ENCODE results near the gene IGSF23. TPM values are rescaled to one million over a fixed set of nuclear protein-coding genes. Genes with fewer than 3 reads are reported as not detected.
"Not testable (repeated sequence)": the region's sequence is repeated elsewhere in the genome, so short reads cannot be mapped to it uniquely, and the experiment has no call there.

The IGSF23 gene
- total RNA-seq, 1 donor from 2014 or later = not detected

DNA sequence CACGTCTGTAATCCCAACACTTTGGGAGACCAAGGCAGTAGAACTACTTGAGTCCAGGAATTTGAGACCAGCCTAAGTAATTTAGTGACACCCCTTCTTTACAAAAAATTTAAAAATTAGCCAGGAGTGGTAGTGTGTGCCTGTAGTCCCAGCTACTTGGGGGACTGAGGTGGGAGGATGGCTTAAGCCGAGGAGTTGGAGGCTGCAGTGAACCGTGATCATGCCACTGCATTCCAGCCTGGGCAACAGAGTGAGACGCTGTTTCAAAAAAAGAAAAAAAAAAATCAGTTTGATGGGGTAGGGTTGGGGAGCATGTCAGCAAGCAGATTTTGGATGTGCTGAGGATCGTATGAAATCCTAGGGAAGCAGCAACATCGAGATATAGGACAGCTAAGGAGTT is 62.2 kb downstream of the IGSF23 start:
- intact Hi-C loops (cut with DNase I) = no loop called here
- DNase-seq (ENCODE audit: missing footprints) (no peak), ATAC-seq (no peak)

DNA sequence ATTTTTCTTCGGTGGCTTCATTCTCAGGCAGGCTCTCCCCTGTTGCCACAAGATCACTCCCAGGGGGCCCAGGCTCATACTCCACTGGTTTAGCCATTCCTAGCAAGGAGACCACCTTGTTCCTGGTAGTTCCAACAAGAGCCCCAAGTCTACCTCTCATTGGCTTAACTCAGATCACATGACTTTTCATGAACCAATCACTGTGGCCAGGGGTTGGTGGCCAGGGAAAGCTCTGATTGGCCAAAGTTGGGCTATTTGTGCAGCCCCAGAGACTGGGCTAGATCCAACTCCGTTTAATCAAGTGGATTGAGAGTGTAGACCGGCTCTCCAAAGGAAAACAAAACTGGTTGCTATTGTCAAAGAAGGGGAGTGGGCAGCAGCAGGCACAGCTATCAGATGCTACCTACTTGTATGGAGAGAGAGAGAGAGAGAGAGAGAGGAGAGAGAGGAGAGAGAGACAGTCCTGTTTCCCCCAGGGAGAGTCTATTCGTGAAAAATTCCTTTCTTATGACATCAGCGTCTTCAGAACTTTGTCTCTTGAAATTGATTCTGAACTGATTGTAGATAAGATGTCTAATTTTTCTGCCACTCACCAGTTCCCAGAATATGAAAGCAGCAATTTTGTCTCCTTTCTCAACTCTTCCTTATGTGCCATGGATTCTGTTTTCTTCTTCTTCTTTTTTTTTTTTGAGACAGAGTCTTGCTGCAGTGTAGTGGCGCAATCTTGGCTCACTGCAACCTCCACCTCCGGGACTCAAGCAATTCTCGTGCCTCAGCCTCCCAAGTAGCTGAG is 63.9 kb downstream of the IGSF23 start:
- no peak for ATAC-seq
- no peak for DNase-seq (ENCODE audit: missing footprints)
- intact Hi-C loops (cut with DNase I) = no loop called here

DNA sequence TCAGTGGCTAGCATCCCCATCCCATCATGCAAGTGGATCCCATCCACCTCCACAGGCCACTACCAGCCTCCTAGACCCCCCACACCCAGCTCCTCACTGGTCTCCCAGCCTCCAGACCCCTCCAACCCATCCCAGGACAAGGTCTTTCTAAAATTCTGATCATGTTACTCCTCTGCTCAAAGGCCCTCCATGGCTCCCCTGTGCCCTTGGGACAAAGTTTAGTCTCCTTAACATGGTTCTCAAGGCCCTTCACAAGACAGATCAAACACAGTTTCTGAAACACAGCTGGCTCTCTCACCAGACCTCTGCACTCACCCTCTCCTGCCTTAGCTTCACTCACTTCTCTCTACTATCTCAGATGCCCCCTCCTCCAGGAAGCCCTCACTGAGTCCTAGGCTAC is 67.2 kb downstream of the IGSF23 start:
- intact Hi-C loops (cut with DNase I) = no loop called here
- ATAC-seq = no peak
- no peak for DNase-seq (ENCODE audit: missing footprints)

DNA sequence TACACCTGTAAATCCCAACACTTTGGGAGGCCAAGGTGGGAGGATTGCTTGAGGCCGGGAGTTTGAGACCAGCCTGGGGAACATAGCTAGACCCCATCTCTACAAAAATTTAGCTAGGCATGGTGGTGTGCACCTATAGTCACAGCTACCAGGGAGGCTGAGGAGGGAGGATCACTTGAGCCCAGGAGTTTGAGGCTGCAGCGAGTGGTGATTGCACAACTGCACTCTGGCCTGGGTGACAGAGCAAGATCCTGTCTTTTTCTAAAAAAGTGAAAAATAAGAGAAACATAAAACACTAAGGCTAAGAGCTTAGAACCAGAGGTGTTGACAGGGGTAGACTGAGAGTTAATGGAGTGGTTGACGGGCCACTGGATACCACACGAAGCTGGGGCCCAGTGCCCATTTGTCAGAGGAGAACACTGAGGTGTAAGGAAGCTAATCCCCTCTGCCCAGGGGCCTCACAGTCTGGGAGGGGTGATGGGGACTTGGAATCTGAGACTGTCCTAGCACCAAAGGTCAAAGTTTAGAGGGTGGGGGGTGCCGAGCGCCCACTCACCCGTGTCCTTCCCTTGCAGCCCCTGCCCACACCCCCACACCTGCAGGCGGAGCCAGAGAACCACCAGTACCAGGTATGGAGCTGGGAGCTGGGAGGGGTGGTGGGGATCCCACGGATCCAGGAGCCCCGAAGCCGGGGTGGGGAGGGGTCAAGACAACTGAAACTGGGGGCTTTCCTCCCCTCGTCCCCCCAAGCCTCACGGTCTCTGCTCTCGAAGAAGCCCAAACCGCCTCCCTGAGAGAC is 68.8 kb downstream of the IGSF23 start:
- ATAC-seq = no peak
- DNase-seq (ENCODE audit: missing footprints) = no peak
- intact Hi-C loops (cut with DNase I) = no loop called here

GRCh38 chr19:44682807-44683206 is 69.4 kb downstream of the IGSF23 start:
- DNase-seq (ENCODE audit: missing footprints) (no peak), ATAC-seq (no peak)
- intact Hi-C loops (cut with DNase I) = no loop called here

- intact Hi-C loops (cut with DNase I) = no loop called here
- DNase-seq (ENCODE audit: missing footprints) (no peak), ATAC-seq (no peak)
Measured at GRCh38 chr19:44683434-44684210, 70.3 kb downstream of the IGSF23 start.

GRCh38 chr19:44684396-44684795 is 71.0 kb downstream of the IGSF23 start:
- ATAC-seq; DNase-seq (ENCODE audit: missing footprints); intact Hi-C loops (cut with DNase I): not testable (repeated sequence)

DNA sequence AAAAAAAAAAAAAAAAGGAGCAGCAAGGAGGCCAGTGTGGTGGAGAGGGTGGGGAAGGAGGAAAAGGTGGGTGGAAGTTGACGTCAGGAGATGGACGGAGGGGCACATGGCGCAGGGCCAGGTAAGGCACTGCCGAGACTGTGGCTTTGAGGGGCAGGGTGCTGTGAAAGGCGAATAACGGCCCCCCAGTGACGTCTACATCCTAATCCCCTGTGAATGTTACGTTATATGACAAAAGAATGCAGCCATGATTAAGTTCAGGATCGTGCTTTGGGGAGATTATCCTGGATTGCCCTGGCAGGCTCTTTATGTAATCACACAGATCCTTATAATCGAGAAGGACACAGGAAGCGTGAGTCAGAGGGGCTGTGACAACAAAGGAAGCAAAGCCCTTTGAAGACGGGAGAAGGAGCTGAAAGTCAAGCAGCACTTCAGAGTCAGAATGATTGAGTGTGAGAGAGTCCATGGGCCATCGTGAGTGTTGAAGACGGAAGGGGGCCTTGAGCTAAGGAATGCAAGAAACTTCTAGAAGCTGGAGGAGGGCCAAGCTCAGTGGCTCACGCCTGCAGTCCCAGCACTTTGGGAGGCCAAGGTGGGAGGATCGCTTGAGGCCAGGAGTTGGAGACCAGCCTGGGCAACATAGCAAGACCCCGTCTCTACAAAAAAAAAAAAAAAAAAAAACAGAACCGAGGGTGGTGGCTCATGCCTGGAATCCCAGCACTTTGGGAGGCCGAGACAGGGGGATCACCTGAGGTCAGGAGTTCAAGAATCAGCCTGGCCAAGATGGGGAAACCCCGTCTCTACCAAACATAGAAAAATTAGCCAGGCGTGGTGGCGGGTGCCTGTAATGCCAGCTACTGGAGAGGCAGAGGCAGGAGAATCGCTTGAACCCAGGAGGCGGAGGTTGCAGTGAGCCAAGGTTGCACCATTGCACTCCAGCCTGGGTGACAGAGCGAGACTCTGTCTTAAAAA is 71.8 kb downstream of the IGSF23 start:
- DNase-seq (ENCODE audit: missing footprints) (no peak), ATAC-seq (peak; percentile 12)
- intact Hi-C loops (cut with DNase I) = no loop called here

DNA sequence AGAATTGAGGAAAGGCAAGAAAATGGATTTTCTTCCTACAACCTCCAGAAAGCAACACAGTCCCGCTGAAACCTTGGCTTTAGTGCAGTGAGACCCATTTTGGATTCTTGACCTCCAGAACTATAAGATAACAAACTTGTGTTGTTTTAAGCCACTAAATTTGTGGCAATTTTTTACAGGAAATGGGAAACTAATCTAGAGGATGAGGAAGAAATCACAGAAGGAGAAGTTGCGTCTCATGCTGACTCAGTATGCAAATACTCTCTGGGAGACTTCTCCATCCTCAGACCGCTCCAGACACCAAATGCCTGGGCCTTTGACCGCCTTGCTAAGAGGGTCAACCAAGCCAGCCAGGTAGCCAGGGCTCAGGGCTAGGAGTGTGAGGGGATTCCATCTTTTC is 72.5 kb downstream of the IGSF23 start:
- ATAC-seq = no peak
- intact Hi-C loops (cut with DNase I) = no loop called here
- no peak for DNase-seq (ENCODE audit: missing footprints)

Small RNAs within 50 kb of the gene (microRNA-seq; reads per million reads assigned to microRNA genes)
- gene MIR4531 = not detected

Other genes with a start within 250 kb of the IGSF23 start
- gene ZNF285, start 212.0 kb upstream of the IGSF23 start, total RNA-seq = 4.9 TPM
- 7.3 TPM for gene ZNF229, start 165.1 kb upstream of the IGSF23 start, total RNA-seq
- gene ZNF180, start 113.0 kb upstream of the IGSF23 start, total RNA-seq = 4.5 TPM
- gene CEACAM20, start 83.9 kb upstream of the IGSF23 start, total RNA-seq = not detected
- gene PVR, start 30.3 kb downstream of the IGSF23 start, total RNA-seq = 38.0 TPM
- gene CEACAM19, start 57.9 kb downstream of the IGSF23 start, total RNA-seq = 2.8 TPM
- not detected for gene CEACAM16, start 85.6 kb downstream of the IGSF23 start, total RNA-seq
- gene BCL3, start 135.1 kb downstream of the IGSF23 start, total RNA-seq = 18.3 TPM
- not detected for gene CBLC, start 164.3 kb downstream of the IGSF23 start, total RNA-seq
- 91.9 TPM for gene BCAM, start 195.5 kb downstream of the IGSF23 start, total RNA-seq
- gene NECTIN2, start 232.7 kb downstream of the IGSF23 start, total RNA-seq = 41.8 TPM

Measured in Right ventricle myocardium inferior (tissue), 1 donor.